SU-DHL-6 (cell line): ENCODE results near the gene TFAP2C.

ENCODE experiments used
- H2AFZ ChIP-seq: fragments of 200-600 bp; sonication (generic); 2 replicates; pipeline ENCODE4 v1.6.1; 2014; ENCODE audit warnings: low read depth, mild to moderate bottlenecking, moderate library complexity, mixed read lengths, antibody characterized with exemption, low read length; ENCODE audit not compliant: severe bottlenecking
- H3F3A ChIP-seq: fragments of 200-600 bp; shearing (Covaris generic); 2 replicates; pipeline ENCODE4 v1.6.0; 2016; ENCODE audit warnings: antibody characterized with exemption, mild to moderate bottlenecking; ENCODE audit not compliant: insufficient read depth
- H3K27ac ChIP-seq: fragments of 200-600 bp; sonication (generic); 2 replicates; pipeline ENCODE4 v1.5.1; 2016; ENCODE audit warnings: low read depth, mild to moderate bottlenecking, low read length, moderate library complexity, mixed read lengths
- H3K27me3 ChIP-seq: fragments of 200-600 bp; sonication (generic), shearing (Covaris generic); 2 replicates; pipeline ENCODE4 v1.6.0; 2014; ENCODE audit warnings: mild to moderate bottlenecking, low read length
- H3K36me3 ChIP-seq: fragments of 200-600 bp; sonication (generic); 2 replicates; pipeline ENCODE4 v1.6.1; 2014; ENCODE audit warnings: mild to moderate bottlenecking, low read length, mixed read lengths
- H3K4me2 ChIP-seq: fragments of 300-600, 200-600 bp; shearing (Covaris generic), sonication (generic); 2 replicates; pipeline ENCODE4 v1.6.0; 2014; ENCODE audit warnings: low read length, low read depth, mild to moderate bottlenecking; ENCODE audit not compliant: poor library complexity, severe bottlenecking
- H3K4me3 ChIP-seq: fragments of 200-600 bp; sonication (generic); 2 replicates; pipeline ENCODE4 v1.5.1; 2014; ENCODE audit warnings: antibody characterized with exemption, low read length, mild to moderate bottlenecking, mixed read lengths; ENCODE audit not compliant: insufficient read depth, poor library complexity, severe bottlenecking
- H3K79me2 ChIP-seq: fragments of 200-600 bp; sonication (generic); 2 replicates; pipeline ENCODE4 v1.6.1; 2014; ENCODE audit warnings: mild to moderate bottlenecking, low read length, moderate library complexity; ENCODE audit not compliant: insufficient read depth
- H3K9ac ChIP-seq: fragments of 200-600 bp; sonication (generic); 2 replicates; pipeline ENCODE4 v1.7.0; 2014; ENCODE audit warnings: mild to moderate bottlenecking, low read length
- H3K9me2 ChIP-seq: fragments of 200-600 bp; sonication (generic); replicated peaks from 2 replicates; pipeline ENCODE4 v1.6.1; 2014; ENCODE audit warnings: low read length; ENCODE audit not compliant: insufficient read depth
- H3K9me3 ChIP-seq: fragments of 200-600 bp; sonication (generic); 2 replicates; pipeline ENCODE4 v1.6.1; 2014; ENCODE audit warnings: low read length, mixed read lengths; ENCODE audit not compliant: insufficient read depth
- H4K20me1 ChIP-seq: fragments of 200-600 bp; sonication (generic); 2 replicates; pipeline ENCODE4 v1.6.1; 2014; ENCODE audit warnings: low read depth, mild to moderate bottlenecking, antibody characterized with exemption, low read length, moderate library complexity, mixed read lengths
- CTCF ChIP-seq: fragments of 200-600 bp; sonication (generic); IDR thresholded peaks from one replicate; pipeline ENCODE4 v1.5.1; 2017; ENCODE audit warnings: antibody characterized with exemption, mild to moderate bottlenecking, low read length, moderate library complexity; ENCODE audit not compliant: insufficient read depth, poor library complexity, severe bottlenecking
- EZH2phosphoT487 ChIP-seq: fragments of 200-600 bp; sonication (generic), shearing (Covaris generic); conservative IDR thresholded peaks from 2 replicates; pipeline ENCODE4 v1.6.1; 2018; ENCODE audit warnings: mild to moderate bottlenecking, antibody characterized with exemption, low read length, moderate library complexity, mixed read lengths

Gene TFAP2C

GRCh38 chr20:56630506-56631317, 1.6 kb downstream of the TFAP2C start:
- Histone ChIP-seq H4K20me1 (no peaks in the 10 kb centered on the region), H3K4me2 (no peak overlapping the region)

GRCh38 chr20:56631318-56631989, 2.3 kb downstream of the TFAP2C start:
- Histone ChIP-seq H3K27ac (no peak overlapping the region), H4K20me1 (no peaks in the 10 kb centered on the region), H3K4me2 (no peak overlapping the region), H3K9ac (no peak overlapping the region), H2AFZ (no peak overlapping the region), H3K9me2 (no peaks in the 10 kb centered on the region), H3K79me2 (no peaks in the 10 kb centered on the region), H3K4me3 (no peak overlapping the region), H3K27me3 (no peaks in the 10 kb centered on the region), H3K9me3 (no peaks in the 10 kb centered on the region), H3K36me3 (no peaks in the 10 kb centered on the region), H3F3A (no peaks in the 10 kb centered on the region)
- TF ChIP-seq CTCF (no peak), EZH2phosphoT487 (no peak)

More at GRCh38 chr20:56630506-56631317, 1.6 kb downstream of the TFAP2C start:
- H3K27me3 ChIP-seq, result no peaks in the 10 kb centered on the region
- no peaks in the 10 kb centered on the region for H3K36me3 ChIP-seq
- no peaks in the 10 kb centered on the region for H3K9me2 ChIP-seq
- H2AFZ ChIP-seq, result no peak overlapping the region
- TF ChIP-seq EZH2phosphoT487 (no peak), CTCF (no peak)
- H3K27ac ChIP-seq, result no peak overlapping the region
- H3F3A ChIP-seq, result no peaks in the 10 kb centered on the region
- no peak overlapping the region for H3K4me3 ChIP-seq
- no peak overlapping the region for H3K9ac ChIP-seq
- no peaks in the 10 kb centered on the region for H3K79me2 ChIP-seq
- no peaks in the 10 kb centered on the region for H3K9me3 ChIP-seq

GRCh38 chr20:56631990-56632327, 2.9 kb downstream of the TFAP2C start:
- H3K27ac ChIP-seq, result no peak overlapping the region
- no peak overlapping the region for H3K4me3 ChIP-seq
- H3K36me3 ChIP-seq, result no peaks in the 10 kb centered on the region
- no peaks in the 10 kb centered on the region for H4K20me1 ChIP-seq
- H3K79me2 ChIP-seq, result no peaks in the 10 kb centered on the region
- no peaks in the 10 kb centered on the region for H3K27me3 ChIP-seq
- no peak overlapping the region for H2AFZ ChIP-seq
- H3K9me2 ChIP-seq, result no peaks in the 10 kb centered on the region
- no peaks in the 10 kb centered on the region for H3F3A ChIP-seq
- no peak overlapping the region for H3K9ac ChIP-seq
- TF ChIP-seq CTCF (no peak), EZH2phosphoT487 (no peak)
- H3K9me3 ChIP-seq, result no peaks in the 10 kb centered on the region
- no peak overlapping the region for H3K4me2 ChIP-seq
